Vagina (tissue), 2 donors: ENCODE data around the gene SPHK2.

ENCODE experiments used
- CTCF ChIP-seq, 3 experiments: fragments of 450-650 bp in 2 of 3; fragments of 200-600 bp in 1 of 3; sonication (generic) in 1 of 3; IDR thresholded peaks; one replicate each; pipeline ENCODE4 v1.5.1; 2017 to 2019; ENCODE audit warnings: antibody characterized with exemption in 3 of 3, mild to moderate bottlenecking in 2 of 3, moderate library complexity in 2 of 3
- POLR2A ChIP-seq, 2 donors: fragments of 450-650 bp; IDR thresholded peaks; one replicate each; pipeline ENCODE4 v1.6.1; 2017; ENCODE audit warnings: antibody characterized with exemption in 2 of 2, mild to moderate bottlenecking in 2 of 2, moderate library complexity in 2 of 2
- POLR2AphosphoS5 ChIP-seq, 2 donors: sonication (generic); formaldehyde crosslinking; IDR thresholded peaks; one replicate each; pipeline ENCODE4 v1.9.0; 2017; ENCODE audit warnings: antibody characterized with exemption in 2 of 2, mild to moderate bottlenecking in 2 of 2, low read depth in 1 of 2; ENCODE audit not compliant: insufficient read depth in 1 of 2

DNA sequence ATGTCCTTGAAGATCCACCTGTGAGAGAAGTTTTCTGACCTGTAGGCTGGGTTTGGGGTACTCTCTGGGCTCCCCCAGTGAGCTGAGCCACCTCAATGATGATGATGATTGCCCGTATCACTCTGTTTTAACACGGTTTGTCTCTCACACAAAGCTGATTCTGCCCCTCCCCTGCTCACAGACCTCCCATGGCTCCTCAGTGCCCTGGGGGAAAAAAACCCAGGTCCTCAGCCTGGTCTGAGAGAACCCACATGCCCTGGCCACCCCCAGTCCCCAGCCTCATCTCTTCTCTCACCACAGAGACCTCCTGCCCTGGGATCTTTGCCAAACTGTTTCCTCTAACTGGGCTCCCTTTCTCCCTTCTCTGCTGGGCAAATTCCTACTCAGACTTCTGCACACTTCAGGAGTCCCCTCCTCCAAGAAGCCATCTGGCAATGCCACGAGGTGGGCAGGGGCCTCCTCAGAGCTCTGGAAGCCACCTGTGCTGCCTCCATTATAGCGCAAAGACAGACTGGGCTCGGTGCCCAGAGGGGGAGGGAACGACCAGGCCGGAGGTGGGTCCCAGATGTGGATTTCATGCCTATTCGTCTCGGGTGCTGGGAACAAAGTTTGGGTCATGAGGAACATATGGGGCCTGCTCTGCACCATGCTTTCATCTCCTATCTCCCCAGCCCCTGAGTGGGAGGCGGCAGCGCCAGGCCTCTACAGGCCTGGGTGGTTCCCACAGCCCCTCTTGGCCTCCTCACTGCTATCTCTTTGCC is 35.2 kb downstream of the SPHK2 start:
- no peak for TF ChIP-seq CTCF (IDR thresholded peaks at IDR 0.05)
- TF ChIP-seq POLR2AphosphoS5 (IDR thresholded peaks at IDR 0.05; ENCODE audit: insufficient read depth in 1 of 2, low read depth in 1 of 2): no peak
- TF ChIP-seq POLR2A (IDR thresholded peaks at IDR 0.05): no peak
